ENCODE data around the gene RASA4.
A peak's percentile ranks its signal among the peaks of the same experiment; 100 is the strongest.
"Not testable (repeated sequence)": the region's sequence is repeated elsewhere in the genome, so short reads cannot be mapped to it uniquely, and the experiment has no call there.

Gene RASA4

DNA sequence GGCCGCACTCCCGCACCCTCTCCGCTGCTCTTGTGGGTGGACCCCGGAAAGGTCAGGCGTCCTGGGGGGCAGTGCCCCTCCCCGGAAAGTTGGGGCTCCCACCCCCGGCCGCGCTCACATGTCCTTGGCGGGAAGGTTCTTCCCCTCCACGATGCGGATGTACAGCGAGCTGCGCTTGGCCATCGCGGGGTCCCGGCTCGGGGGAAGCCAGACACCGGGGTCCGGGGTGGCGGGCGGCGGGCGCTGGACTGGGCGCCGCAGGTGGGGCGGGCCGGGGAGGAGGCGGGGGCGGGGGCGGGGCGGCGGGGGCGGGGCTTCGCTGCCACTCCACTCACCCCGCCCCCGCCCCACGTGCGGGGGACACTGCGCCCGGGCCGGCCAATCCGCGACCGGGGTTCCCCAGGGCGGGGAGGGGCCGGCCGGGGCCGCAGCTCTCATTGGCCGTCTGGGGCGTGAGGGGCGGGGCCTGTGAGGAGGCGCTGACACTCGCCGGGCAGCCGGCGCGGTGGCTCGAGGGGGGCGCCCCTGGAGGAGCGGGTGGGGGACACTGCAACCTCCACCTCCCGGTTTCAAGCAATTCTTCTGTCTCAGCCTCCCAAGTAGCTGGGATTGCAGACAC is at the start of gene RASA4:
TSS of gene RASA4 (minus strand) at position 250 of the 619 bp plus-strand sequence. CDS start at position 183, 67 bp downstream.
- peak in 1 of 2 donors; percentile 59 for DNase-seq

GRCh38 chr7:102664765-102665164 is 48.2 kb upstream of the RASA4 start:
- DNase-seq = not testable (repeated sequence)

- not testable (repeated sequence) for DNase-seq
Measured at GRCh38 chr7:102649924-102650323, 33.4 kb upstream of the RASA4 start, which contains the start of gene SPDYE2B. Gene SPDYE2B, plus strand, starts transcription at chr7:102650319. Its CDS starts 2,030 bp downstream, at chr7:102652349.

GRCh38 chr7:102647813-102648212 is 31.3 kb upstream of the RASA4 start:
- DNase-seq = not testable (repeated sequence)

- DNase-seq = not testable (repeated sequence)
Measured at GRCh38 chr7:102643404-102643803, 26.8 kb upstream of the RASA4 start.

- DNase-seq = not testable (repeated sequence)
Measured at GRCh38 chr7:102642691-102643090, 26.1 kb upstream of the RASA4 start, which contains the start of gene UPK3BL1. Gene UPK3BL1, minus strand, starts transcription at chr7:102642791. Its CDS starts 50 bp downstream, at chr7:102642741.

DNA sequence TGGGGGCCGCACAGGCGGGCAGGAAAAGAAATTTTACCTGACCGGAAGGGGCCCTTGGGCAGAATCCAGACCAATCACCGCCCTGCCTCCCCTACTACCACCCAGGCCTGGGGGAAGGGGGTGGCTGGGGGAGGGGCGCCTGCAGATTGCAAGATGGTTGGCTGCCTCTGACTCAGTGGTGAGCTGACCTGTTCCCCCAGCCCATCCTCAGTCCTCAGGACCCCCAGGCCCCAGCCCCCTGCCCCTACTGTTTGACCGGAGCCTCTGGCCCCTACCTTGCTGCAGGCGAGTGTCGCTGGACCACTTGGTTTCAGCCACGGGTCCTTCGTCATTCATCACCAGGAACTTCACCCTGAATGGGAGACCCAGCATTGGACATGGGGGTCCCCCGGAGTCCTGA is 22.3 kb upstream of the RASA4 start:
- DNase-seq = not testable (repeated sequence)

DNA sequence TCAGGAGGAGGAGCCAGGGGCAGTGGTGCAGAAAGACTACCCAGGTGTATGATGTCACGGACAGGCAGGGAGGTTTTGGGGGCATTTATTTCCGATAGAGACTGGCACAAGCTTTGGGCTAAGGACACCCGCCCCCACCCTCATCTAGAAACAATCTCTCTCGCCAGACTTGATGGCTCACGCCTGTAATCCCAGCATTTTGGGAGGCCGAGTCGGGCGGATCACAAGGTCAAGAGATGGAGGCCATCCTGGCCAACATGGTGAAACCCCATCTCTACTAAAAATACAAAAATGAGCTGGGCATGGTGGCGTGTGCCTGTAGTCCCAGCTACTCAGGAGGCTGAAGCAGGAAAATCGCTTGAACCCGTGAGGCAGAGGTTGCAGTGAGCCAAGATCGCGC is 20.4 kb upstream of the RASA4 start:
- not testable (repeated sequence) for DNase-seq

- not testable (repeated sequence) for DNase-seq
Measured at GRCh38 chr7:102635354-102635753, 18.8 kb upstream of the RASA4 start.

DNA sequence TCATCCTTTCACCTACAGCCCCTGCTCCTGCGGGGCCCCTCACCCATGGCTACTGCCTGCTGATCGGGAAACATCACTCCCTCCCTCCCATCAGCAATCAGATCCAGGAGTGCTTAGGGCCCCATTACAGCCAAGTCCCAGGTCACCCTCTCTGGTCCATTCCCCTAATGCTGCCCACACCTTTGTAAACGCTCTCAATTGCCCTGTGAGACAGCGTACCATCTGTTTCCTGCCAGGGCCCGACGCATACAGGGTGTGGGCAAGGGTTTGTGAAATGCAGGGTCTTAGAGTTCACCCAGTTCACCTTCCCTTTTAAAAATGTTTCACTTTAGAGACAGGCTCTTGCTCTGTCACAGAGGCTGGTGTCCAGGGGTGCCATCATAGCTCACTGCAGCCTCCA is 17.7 kb upstream of the RASA4 start:
- not testable (repeated sequence) for DNase-seq

DNA sequence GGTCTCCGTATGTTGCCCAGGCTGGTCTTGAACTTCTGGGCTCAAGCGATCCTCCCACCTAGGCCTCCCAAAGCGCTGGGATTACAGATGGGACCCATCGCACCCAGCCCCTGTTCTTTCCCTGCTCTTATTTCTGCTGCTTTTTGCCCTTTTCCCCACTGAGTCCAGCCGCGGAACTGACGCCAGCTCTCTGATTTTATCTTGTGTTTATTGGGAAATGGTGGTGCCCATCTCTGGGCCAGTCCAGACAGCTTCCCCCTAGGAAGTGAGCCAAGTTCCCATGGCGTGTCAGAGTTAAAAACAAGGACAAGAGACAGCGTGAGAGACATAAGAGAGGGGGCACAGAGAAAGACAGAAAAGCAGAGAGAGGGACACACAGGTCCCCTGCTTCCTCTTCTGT is 14.1 kb upstream of the RASA4 start:
- DNase-seq = not testable (repeated sequence)

DNA sequence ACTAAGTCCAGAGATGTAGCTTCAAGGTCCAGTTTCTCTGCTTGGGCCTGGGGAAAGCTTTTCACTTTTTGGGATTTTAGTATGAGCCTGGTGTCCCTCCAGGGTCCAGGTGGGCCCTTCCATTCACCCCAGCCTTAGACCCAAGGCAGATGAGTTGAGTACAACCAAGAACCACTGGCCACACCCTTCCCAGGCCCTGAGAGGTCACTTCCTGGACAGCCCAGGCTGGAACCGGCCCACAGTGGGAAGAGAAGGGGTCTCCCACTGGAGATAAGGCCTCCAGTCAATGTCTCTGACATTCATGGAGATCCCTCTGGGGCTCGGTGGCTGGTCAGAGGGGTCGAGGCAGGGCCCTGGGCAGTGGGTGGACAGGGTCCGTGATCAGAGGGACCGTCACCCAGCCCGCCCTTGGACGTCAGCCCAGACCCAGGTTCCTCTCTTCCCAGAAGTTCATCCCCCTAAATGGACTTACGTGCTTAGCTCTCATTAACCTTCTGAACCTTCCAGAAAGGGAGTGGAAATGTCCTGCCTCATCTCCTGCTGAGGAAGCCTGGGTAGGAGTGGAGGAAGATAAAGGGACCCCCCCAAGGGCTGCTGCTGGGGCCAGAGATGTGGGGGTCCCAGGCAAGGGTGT is 10.8 kb upstream of the RASA4 start:
- not testable (repeated sequence) for DNase-seq

DNA sequence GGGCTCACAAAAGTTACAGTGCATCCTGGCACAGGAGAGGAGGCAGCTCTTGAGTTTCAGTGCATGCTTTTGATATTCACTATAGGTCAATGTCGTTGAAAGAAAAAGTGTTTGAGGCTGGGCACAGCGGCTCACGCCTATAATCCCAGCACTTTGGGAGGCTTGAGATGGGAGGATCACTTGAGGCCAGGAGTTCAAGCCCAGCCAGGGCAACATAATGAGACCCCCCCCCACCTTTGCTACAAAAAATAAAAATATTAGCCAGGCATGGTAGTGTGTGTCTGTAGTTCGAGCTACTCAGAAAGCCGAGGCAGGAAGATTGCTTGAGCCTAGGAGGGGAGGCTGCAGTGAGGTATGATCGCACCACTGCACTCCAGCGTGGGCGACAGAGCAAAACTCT is 1.6 kb upstream of the RASA4 start:
- not testable (repeated sequence) for DNase-seq

GRCh38 chr7:102615930-102616329 is 626 bp downstream of the RASA4 start:
- not testable (repeated sequence) for DNase-seq

GRCh38 chr7:102614873-102615272 is 1.7 kb downstream of the RASA4 start:
- not testable (repeated sequence) for DNase-seq

DNA sequence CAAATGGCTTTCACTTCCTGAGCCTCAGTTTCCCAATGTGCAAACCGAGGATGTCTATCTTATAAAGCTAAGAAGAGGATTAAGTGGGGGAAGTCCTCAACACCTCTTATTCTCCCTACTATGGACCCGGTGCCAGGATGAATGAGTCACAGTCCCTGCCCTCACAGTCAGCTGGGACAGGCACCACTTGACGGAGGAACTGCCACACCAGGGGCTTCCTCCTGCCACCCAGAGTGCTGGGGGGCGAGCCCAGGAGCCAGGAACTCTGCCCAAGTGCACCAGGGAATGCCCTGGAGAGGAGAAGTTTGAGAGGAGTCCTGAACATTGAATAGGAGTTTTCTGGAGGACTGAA is 2.2 kb downstream of the RASA4 start:
- not testable (repeated sequence) for DNase-seq

DNA sequence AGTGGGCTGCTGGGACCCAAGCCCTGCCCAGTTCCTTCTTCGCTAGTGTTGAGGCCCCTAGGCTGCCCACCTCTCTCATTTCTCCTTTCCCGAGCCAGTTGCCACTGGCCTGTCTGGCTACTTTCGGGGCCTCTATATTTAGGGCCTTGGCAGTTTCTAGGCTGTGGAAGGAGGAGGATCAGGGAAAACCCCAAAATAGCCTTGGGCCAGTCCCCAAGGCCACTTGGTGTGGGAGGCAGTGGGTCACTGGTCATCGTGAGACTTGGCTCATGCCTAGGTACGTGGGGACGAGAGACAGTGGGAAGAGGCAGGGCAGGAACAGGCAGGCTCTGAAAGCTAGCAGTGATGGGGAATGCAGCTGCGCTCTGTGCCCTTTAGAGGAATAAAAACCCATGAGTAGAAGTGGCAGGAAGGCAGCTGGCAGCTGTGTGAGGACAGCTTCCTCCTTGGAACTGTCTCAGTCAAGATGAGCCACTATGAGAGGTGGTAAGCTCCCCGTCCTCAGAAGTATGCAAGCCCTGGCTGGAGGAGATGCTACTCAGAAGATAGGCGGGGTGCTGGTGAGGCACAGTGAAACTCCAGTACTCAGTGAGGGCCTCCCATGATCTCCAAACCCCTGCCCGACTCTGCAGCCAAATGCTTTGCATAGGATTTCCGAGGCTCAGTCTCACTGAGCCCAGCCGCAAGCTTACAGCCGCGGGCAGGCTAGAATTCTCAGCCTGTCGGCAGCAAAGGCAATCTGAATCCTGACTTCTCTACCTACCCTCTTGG is 2.8 kb downstream of the RASA4 start:
- not testable (repeated sequence) for DNase-seq

DNA sequence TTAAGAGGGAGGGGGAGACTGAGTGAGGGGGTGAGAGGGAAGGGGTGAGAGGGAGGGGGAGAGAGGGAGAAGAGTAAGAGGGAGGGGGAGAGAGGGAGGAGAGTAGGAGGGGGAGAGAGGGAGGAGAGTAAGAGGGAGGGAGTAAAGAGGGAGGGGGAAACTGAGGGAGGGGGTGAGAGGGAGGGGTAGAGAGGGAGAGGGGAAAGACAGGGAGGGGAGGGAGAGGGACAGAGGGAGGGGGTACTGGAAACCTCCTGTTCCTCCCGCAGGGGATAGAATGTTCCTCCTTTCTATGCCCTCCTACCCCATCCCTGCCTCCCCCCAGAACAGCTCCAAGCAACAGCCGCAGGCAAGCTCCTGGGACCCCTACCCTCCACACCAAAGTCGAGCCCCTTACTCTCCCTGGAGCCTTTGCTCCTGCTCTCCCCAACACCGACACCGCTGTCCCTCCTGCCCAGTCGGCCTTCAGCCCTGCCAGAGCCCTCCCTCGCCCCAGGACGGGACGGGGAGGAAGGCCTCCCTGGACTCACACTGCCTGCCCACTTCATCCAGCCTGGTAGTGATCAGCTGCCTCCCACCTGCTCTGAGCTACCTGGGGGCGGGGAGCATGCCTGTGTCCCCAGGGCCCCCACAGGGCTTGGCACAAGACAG is 4.8 kb downstream of the RASA4 start:
- DNase-seq = not testable (repeated sequence)

- DNase-seq = not testable (repeated sequence)
Measured at GRCh38 chr7:102611013-102611674, 5.4 kb downstream of the RASA4 start.

DNA sequence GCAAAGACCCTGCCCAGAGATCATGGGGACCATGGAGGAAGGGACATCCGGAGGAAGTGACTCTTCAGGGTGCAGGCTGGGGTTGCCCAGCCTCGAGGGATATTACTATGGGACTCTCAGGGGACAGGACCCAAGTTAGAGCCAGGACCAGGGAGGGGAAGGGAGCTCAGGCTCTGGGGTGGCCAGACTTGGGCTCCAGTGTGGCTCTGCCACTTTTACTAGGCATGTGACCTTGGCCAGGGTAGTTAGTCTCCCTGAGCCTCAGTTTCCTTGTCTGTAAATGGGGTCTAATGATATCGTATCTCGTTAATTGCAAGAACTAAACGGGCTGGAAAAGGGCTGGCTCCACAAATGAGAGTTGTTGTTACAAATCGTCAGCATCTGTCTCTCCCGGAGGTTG is 6.1 kb downstream of the RASA4 start:
- DNase-seq = not testable (repeated sequence)

GRCh38 chr7:102609734-102610133 is 6.8 kb downstream of the RASA4 start:
- DNase-seq = not testable (repeated sequence)

DNA sequence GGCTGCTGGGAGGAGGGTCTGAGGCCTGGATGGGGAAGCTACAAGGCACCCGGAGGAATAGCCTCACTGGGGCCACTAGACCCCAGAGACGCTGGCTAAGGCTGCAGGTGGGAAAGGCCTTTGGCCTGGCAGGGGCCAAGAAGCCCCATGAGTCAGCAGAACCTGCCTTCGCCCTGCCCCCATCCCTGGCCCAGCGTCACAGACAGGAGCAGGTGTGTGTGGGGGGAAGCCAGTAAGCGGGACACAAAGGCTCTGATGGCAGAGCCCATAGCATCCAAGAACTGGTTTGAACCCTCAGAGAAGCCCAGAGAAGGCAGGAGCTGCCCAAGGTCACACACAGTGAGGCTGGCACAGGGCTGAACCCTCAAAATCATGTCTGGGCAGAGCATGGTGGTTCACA is 9.7 kb downstream of the RASA4 start:
- DNase-seq = not testable (repeated sequence)

Measured in CD4-positive, alpha-beta T cell treated with Interferon alpha-2 for 1 hour (primary cell).